Fibroblast of pulmonary artery (primary cell): ENCODE data around the gene ABCC6.

Experiments used
- DNase-seq: peaks from one replicate; pipeline ENCODE4 v3.0.0-alpha.2; 2010; ENCODE audit warnings: low read depth
- H3K4me3 ChIP-seq: replicated peaks from 2 replicates; pipeline ENCODE4 v1.5.1; 2011; ENCODE audit warnings: low read depth, mild to moderate bottlenecking, control low read depth, low read length, moderate library complexity
- CTCF ChIP-seq: IDR thresholded peaks from 2 replicates; pipeline ENCODE4 v1.5.1; 2011; ENCODE audit warnings: mild to moderate bottlenecking, control low read depth, low read length, inconsistent platforms; ENCODE audit errors: missing control alignments

ABCC6 gene

GRCh38 chr16:16143931-16144330 is 79.4 kb downstream of the ABCC6 start:
- no peak overlapping the region for H3K4me3 ChIP-seq
- TF ChIP-seq CTCF: no peak
- DNase-seq: no peak

DNA sequence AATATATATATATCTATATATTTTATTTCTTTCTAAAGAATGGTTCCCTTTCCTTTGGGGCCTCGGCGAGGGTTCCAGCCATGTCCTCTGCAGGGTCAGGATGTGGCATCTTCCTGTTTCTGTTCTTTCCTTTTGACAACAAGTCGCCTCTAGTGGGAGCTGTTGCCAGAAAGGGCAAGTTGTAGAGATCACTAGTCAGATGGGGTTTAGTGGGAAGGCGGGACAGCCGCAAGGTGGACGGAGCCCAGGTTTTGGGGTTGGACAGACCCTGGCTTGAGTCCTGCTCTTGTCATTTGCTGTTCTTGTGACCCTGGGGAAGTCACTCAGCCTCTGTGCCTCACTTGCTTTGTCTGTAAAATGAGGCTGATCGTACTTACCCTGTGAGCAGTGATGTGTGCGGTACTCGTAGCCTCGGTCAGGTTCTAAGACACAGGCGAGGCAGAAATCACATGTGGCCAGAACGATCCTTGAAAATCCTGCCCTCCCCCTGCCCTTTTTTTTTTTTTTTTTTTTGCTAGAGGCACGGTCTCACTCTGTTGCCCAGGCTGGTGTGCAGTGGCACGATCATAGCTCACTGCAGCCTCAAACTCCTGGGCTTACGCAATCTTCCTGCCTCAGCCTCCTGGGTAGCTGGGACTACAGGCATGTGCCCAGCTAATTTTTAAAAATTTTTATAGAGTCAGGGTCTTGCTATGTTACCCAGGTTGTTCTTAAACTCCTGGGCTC is 80.1 kb downstream of the ABCC6 start:
- peak; percentile 34 for TF ChIP-seq CTCF
- H3K4me3 ChIP-seq: no peak overlapping the region
- no peak for DNase-seq

- H3K4me3 ChIP-seq: no peak overlapping the region
- TF ChIP-seq CTCF: no peak
- no peak for DNase-seq
Measured at GRCh38 chr16:16141784-16142396, 81.4 kb downstream of the ABCC6 start.

GRCh38 chr16:16141141-16141540 is 82.2 kb downstream of the ABCC6 start:
- no peak overlapping the region for H3K4me3 ChIP-seq
- TF ChIP-seq CTCF: no peak
- no peak for DNase-seq

DNA sequence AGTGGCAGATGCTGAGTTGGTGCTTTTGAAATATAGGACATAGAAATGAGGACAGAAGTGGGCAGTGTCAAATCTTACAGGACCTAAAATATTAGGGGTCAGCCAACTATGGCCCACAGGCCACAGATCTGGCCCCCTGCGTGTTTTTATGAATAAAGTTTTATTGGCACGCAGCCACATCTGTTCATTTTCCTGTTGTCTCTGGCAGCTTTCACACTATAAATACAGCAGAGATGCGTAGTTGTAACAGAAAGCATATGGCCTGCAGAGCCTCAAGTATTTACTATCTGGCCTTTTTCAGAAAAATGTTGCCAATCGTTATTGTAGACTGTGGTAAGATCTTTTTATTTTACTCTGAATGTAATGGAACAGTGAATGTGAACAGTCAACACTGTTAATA is 82.8 kb downstream of the ABCC6 start:
- no peak overlapping the region for H3K4me3 ChIP-seq
- DNase-seq: no peak
- TF ChIP-seq CTCF: no peak

GRCh38 chr16:16139806-16140205 is 83.5 kb downstream of the ABCC6 start:
- no peak for DNase-seq
- no peak for TF ChIP-seq CTCF
- H3K4me3 ChIP-seq: no peak overlapping the region

- DNase-seq: no peak
- TF ChIP-seq CTCF: no peak
- no peak overlapping the region for H3K4me3 ChIP-seq
Measured at GRCh38 chr16:16139061-16139460, 84.2 kb downstream of the ABCC6 start.
